ENCODE data around the gene CSNK1G3.

GRCh38 chr5:123599171-123599570, 87.2 kb downstream of the CSNK1G3 start:
- TF ChIP-seq BHLHE40 (IDR thresholded peaks at IDR 0.05; ENCODE audit: low read depth, low read length), result no peak
- no peak for TF ChIP-seq CTCF (conservative IDR thresholded peaks at IDR 0.05; ENCODE audit: low read depth, low read length)
- TF ChIP-seq NFE2L2 (IDR thresholded peaks at IDR 0.05; ENCODE audit: low read depth, low read length), result no peak
- no peak for TF ChIP-seq RAD21 (IDR thresholded peaks at IDR 0.05; ENCODE audit: low read length)
- no peak for TF ChIP-seq MAFK (IDR thresholded peaks at IDR 0.05; ENCODE audit: low read depth, low read length)
- no peak for TF ChIP-seq MXI1 (IDR thresholded peaks at IDR 0.05; ENCODE audit: borderline replicate concordance, low read depth, low read length)

Measured in IMR-90 (cell line).